ENCODE results near the gene CHL1. TPM values are rescaled to one million over a fixed set of nuclear protein-coding genes. Genes with fewer than 3 reads are reported as not detected.

CHL1 gene
- total and polyA plus RNA-seq, 3 donors from 2014 or later: 9.0 to 15.4 (median 9.1) TPM

- no peak for DNase-seq
- Histone ChIP-seq H3K27me3 (no peaks in the 10 kb centered on the region), H3K4me3 (no peak overlapping the region), H3K27ac (no peak overlapping the region), H3K36me3 (ENCODE audit: low read depth, missing control alignments) (no peaks in the 10 kb centered on the region), H3K4me1 (no peaks in the 10 kb centered on the region), H3K9me3 (no peaks in the 10 kb centered on the region)
- intact Hi-C loops (cut with DNase I; ENCODE audit: low total_unique reads): no loop called here
- 87 to 92% methylated on average over 3 of the region's 3 CpGs for WGBS, 2 donors
- no peak for TF ChIP-seq POLR2A (IDR thresholded peaks at IDR 0.05)
- no peak for TF ChIP-seq CTCF (IDR thresholded peaks at IDR 0.05)
Observed at GRCh38 chr3:194421-194820, 2.1 kb upstream of the CHL1 start.

GRCh38 chr3:195666-196065, 897 bp upstream of the CHL1 start:
- no peaks in the 10 kb centered on the region for H3K27me3 ChIP-seq
- no peaks in the 10 kb centered on the region for H3K4me1 ChIP-seq
- H3K36me3 ChIP-seq (ENCODE audit: low read depth, missing control alignments): no peaks in the 10 kb centered on the region
- H3K4me3 ChIP-seq: no peak overlapping the region
- H3K27ac ChIP-seq: no peak overlapping the region
- 51 to 53% methylated on average over 6 of the region's 6 CpGs for WGBS, 2 donors
- intact Hi-C loops (cut with DNase I; ENCODE audit: low total_unique reads): no loop called here
- TF ChIP-seq POLR2A (IDR thresholded peaks at IDR 0.05) (no peak), CTCF (IDR thresholded peaks at IDR 0.05) (no peak)
- no peaks in the 10 kb centered on the region for H3K9me3 ChIP-seq
- DNase-seq: no peak

GRCh38 chr3:197149-197827, 725 bp downstream of the CHL1 start:
- no peaks in the 10 kb centered on the region for H3K9me3 ChIP-seq
- no peaks in the 10 kb centered on the region for H3K27me3 ChIP-seq
- H3K4me3 ChIP-seq: peak overlapping the region; percentile 60 to 69
- H3K4me1 ChIP-seq: no peaks in the 10 kb centered on the region
- no peak for TF ChIP-seq CTCF (IDR thresholded peaks at IDR 0.05)
- TF ChIP-seq POLR2A (IDR thresholded peaks at IDR 0.05): no peak
- intact Hi-C loops (cut with DNase I; ENCODE audit: low total_unique reads): no loop called here
- no peaks in the 10 kb centered on the region for H3K36me3 ChIP-seq (ENCODE audit: low read depth, missing control alignments)
- DNase-seq: peak; percentile 27
- WGBS, 2 donors: 0 to 1% methylated on average over 39 to 47 of the region's 56 CpGs
- H3K27ac ChIP-seq: peak overlapping the region; percentile 7 to 59

- peak overlapping the region; percentile 60 to 69 for H3K4me3 ChIP-seq
- DNase-seq: peak; percentile 58
- WGBS, 2 donors: 2 to 5% methylated on average over 31 to 52 of the region's 66 CpGs
- H3K27me3 ChIP-seq: no peaks in the 10 kb centered on the region
- no peaks in the 10 kb centered on the region for H3K9me3 ChIP-seq
- intact Hi-C loops (cut with DNase I; ENCODE audit: low total_unique reads): no loop called here
- H3K36me3 ChIP-seq (ENCODE audit: low read depth, missing control alignments): no peaks in the 10 kb centered on the region
- no peaks in the 10 kb centered on the region for H3K4me1 ChIP-seq
- TF ChIP-seq CTCF (IDR thresholded peaks at IDR 0.05): no peak
- TF ChIP-seq POLR2A (IDR thresholded peaks at IDR 0.05): no peak
- H3K27ac ChIP-seq: peak overlapping the region; percentile 7 to 59
Observed at GRCh38 chr3:197828-198491, 1.4 kb downstream of the CHL1 start.
